NCI-H128 (cell line): ENCODE data around the gene GYG2.
"Not testable (repeated sequence)": the region's sequence is repeated elsewhere in the genome, so short reads cannot be mapped to it uniquely, and the experiment has no call there.

ENCODE experiments used
- DNase-seq: peaks from one replicate; lab custom pipeline; 2025; ENCODE audit not compliant: unreplicated experiment; lab: John Stamatoyannopoulos, UW

Gene GYG2

GRCh38 chrX:2828344-2828958 lies at the start of gene GYG2:
GYG2 (plus strand) TSS chrX:2828930; CDS start chrX:2830189, 1,259 bp downstream.
- no peak for DNase-seq

DNA sequence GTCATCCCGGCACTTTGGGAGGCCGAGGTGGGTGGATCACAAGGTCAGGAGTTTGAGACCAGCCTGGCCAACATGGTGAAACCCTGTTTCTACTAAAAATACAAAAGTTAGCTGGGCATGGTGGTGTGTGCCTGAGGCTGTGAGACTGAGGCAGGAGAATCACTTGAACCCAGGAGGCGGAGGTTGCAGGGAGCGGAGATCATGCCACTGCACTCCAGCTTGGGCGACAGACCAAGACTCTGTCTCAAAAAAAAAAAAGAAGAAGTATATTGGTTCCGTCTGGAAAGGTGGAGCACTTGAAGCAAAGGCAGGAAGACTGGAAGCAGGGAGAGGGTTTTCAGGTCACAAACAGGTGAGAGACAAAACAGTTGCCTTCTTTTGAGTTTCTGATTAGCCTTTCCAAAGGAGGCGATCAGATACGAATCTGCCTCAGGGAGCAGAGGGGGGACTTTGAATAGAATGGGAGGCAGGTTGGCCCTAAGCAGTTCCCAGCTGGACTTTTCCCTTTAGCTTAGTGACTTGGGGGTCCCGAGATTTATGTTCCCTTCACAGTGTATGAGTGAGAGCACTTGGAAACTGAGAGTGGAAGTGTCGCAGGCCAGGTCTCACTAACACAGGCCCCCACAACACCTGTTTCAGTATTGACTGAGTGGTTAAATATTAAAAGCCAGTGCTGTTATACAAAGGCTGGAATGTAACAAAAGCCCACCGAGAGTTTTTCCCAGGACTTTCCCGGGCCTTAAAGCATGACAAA lies 48.1 kb upstream of the GYG2 start:
- not testable (repeated sequence) for DNase-seq

- DNase-seq: no peak
Observed at GRCh38 chrX:2781226-2781571, 47.5 kb upstream of the GYG2 start.

- DNase-seq: no peak
Observed at GRCh38 chrX:2781698-2782097, 47.0 kb upstream of the GYG2 start.

DNA sequence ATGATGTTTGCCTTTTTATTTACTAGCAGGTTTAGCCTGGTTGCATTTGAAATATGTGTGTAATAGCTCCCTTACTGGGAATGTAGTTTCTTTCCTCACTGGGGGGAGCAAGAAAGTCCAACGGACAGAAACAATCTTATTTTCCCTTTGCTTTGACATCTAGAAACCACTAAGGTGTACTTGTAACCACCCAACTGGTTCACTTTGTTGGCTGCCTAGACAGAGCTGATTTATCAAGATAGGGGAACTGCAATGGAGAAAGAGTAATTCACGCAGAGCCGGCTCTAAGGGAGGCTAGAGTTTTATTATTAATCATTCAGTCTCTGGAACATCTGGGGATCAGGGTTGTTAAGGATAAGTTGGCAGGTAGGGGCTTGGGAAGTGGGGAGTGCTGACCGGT lies 46.6 kb upstream of the GYG2 start:
- no peak for DNase-seq

DNA sequence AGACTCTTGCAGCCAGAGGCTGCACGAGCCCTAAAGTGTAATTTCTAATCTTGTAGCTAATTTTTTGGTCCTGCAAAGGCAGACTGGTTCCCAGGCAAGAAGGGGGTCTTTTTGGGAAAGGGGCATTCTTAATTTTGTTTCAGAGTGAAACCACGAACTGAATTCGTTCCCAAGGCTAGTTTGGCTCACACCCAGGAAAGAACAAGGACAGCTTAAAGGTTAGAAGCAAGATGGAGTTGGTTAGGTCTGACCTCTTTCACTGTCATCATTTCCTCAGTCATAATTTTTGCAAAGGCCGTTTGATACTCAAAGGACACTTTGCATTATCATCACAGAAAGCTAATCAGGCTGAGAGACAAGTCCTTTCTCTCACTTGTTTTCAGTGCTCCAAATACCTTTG lies 46.0 kb upstream of the GYG2 start:
- no peak for DNase-seq

DNA sequence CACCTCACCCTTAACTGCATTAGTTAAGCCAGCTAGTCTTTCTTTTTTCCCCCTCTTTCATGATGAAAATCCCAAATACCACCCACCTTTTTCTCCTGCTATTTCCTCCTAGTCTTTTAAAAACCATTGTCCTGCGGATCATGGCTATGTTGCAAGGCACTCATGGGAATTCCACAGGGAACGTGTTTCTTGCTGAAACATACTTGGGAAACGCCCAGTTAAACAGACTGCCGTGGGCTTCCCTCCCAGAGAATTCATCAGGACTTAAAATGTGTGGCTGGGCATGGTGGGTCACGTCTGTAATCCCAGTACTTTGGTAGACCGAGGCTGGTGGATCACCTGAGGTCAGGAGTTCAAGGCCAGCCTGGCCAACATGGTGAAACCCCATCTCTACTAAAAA lies 44.7 kb upstream of the GYG2 start:
- DNase-seq: no peak

DNA sequence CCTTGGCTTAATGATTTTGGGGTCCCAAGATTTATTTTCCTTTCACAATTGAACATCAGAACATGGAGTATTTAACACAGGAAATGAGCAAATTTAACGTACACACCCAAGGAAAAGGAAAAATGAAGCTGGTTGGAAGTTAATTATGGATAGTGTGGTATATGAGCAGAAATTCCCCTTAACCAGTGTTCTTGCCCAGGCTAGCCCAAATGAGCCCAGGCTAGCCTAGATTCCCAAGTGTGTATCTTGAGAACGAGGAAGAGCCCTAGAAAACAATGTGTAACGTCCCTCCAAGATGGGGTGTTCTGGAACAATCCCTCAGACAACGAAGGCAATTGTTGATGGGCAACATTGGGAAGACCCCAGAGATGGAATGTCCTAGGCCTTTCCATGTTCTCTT lies 43.2 kb upstream of the GYG2 start:
- no peak for DNase-seq

GRCh38 chrX:2788980-2789379 lies 39.8 kb upstream of the GYG2 start:
- no peak for DNase-seq

DNA sequence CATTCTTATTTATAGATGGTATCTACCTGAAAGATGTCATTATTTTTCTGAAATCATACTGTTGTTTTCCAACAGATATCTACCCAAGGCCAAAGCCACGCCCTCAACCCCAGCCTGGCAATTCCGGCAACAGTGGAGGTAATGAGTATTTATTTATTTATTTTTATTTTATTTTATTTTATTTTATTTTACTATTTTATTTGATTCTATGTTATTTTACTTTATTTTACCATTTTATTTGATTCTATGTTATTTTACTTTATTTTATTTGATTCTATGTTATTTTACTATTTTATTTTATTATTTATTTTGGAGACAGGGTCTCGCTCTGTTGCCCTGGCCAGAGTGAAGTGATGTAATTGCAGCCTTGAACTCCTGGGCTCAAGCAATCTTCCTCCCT lies 39.2 kb upstream of the GYG2 start:
- DNase-seq: no peak

DNA sequence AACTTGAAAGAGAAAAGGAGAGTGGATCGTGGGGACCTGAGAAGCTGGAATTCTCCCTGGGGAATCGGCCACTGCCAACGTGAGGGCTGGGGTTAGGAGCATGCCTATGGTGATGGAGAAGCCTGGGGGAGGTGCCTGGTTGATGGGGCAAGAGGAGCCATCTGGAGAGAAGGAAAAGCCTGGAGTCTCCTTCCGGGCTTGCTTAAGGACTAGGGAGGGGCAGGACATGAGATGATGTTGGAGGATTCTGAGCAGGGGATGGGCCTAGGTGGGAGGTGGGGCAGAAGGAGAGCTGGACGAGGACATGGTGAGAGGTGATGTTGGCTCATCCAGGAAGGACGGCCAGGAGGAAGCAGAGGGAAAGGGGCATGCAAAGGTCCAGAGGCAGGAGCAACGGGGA lies 35.0 kb upstream of the GYG2 start:
- DNase-seq: no peak

GRCh38 chrX:2794336-2794735 lies 34.4 kb upstream of the GYG2 start:
- DNase-seq: no peak

GRCh38 chrX:2796808-2797207 lies 31.9 kb upstream of the GYG2 start:
- not testable (repeated sequence) for DNase-seq

- DNase-seq: no peak
Observed at GRCh38 chrX:2799369-2799768, 29.4 kb upstream of the GYG2 start.

GRCh38 chrX:2799980-2800379 lies 28.8 kb upstream of the GYG2 start:
- not testable (repeated sequence) for DNase-seq

DNA sequence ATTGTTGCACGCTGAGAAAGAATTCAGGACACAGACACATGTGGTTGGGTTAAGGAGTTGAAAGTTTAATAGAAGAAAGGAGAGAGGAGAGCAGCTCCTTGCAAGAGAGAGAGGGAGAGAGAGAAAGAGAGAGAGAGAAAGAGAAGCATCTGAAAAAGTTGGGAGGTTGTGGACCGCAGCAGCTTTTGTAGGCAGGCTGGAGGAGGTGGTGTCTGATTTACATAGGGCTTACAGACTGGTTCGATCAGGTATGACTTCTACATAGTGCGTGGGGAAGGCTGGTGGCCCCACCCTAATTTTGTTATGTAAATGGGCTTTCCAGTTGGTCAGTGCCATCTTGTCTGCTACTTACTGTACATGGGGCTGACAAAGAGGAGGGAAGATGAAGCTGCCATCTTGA lies 27.5 kb upstream of the GYG2 start:
- no peak for DNase-seq

DNA sequence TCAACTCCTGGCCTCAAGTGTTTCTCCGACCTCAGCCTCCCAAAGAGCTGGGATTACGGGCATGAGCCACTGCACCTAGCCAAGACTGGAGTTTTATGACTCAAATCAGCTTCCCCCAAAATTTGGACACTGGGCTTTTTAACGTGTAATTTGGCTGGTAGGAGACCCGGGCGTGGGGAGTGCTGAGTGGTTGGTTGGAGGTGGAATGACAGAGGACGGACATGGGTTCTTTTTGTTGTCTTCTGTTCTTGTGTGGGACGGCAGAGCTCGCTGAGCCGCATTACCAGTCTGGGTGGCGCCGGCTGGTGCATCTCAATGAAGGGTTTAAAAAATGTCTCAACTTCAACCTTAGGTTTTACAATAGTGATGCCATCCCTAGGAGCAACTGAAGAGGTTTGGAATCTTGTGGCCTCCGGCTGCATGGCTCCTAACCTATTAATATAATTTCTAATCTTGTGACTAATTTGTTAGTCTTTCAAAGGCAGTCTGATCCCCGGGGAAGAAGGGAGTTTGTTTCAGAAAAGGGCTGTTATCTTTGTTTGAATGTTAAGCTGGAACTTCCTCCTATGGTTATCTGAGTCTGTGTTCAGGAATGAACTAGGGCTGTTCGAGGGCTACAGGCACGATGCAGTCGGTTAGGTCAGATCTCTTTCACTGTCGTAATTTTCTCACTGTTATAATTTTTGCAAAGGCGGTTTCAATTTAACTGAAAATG lies 26.2 kb upstream of the GYG2 start:
- not testable (repeated sequence) for DNase-seq

- DNase-seq: not testable (repeated sequence)
Observed at GRCh38 chrX:2803486-2803885, 25.2 kb upstream of the GYG2 start.

DNA sequence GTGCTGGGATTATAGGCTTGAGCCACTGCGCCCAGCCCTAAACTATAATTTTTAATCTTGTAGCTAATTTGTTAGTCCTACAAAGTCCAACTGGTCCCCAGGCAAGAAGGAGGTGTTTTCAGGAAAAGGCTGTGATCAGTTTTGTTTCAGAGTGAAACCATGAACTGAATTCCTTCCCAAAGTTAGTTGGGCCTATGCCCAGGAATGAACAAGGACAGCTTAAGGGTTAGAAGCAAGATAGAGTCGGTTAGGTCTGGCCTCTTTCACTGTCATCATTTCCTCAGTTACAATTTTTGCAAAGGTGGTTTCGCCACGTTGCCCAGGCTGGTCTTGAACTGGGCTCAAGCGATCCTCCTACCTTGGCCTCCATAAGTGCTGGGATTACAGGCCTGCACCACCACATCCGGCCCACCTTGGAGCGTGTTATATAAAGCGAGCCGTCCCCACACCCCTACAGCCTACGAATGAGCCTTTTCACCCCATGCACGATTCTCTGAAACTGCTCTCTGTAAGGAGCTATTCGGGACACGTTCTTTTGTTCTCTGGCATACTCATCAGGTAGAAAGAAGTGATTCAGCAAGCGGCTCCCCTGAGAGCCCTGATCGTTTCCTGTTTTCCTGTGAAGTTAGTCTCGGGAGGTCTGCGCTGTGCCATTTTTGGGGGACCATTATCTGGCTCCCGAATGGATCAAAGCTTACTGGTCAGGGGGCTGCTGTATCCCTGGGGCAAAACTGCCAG lies 24.5 kb upstream of the GYG2 start:
- DNase-seq: not testable (repeated sequence)

GRCh38 chrX:2804858-2805257 lies 23.9 kb upstream of the GYG2 start:
- DNase-seq: not testable (repeated sequence)

DNA sequence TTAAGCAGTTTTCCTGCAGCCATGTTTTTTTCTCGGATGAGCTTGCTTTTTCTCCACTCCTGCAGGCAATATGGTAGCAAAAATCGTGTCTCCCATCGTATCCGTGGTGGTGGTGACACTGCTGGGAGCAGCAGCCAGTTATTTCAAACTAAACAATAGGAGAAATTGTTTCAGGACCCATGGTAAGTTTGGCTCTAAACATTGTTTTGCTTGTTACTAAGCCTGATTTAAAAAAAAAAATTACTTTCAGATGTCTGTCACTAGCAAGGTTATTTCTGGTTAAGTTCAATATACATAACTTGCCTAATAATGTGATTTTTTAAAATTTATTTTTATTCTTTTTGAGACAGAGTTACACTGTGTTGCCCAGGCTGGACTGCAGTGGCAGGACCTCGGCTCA lies 17.5 kb upstream of the GYG2 start:
- no peak for DNase-seq
